ENCODE data around the gene SORCS3.
"Not testable (repeated sequence)": the region's sequence is repeated elsewhere in the genome, so short reads cannot be mapped to it uniquely, and the experiment has no call there.

The SORCS3 gene

DNA sequence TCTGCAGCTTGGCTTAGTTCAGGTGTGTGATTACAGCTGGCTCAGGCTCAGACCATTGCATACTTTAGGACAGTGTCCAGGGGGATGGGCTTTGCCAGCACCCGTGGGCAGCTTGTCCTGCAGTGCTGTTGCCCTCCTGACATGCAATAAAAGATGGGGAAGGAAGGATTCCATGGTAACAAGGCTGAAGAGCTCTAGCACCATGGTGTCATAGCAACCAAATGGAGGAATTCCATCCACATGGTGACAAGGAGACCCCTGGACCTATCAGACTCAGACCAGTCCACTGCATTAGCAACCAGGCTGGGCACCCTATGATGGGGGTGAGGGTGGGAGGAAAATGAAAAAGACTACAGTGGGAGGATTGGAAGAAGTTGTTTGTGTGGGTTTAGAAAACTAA, 49.9 kb downstream of the SORCS3 start:
- DNase-seq (ENCODE audit: low spot score), result no peak

GRCh38 chr10:104694074-104694473, 53.0 kb downstream of the SORCS3 start:
- no peak for DNase-seq (ENCODE audit: low spot score)

DNA sequence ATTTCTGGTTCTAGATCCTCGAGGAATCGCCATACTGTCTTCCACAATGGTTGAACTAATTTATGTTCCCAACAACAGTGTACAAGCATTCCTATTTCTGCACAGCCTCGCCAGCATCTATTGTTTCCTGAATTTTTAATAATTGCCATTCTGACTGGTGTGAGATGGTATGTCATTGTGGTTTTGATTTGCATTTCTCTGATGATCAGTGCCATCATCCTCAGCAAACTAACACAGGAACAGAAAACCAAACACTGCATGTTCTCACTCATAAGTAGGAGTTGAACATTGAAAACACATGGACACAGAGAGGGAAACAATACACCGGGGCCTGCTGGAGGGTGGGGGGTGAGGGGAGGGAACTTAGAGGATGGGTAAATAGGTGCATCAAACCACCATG, 62.2 kb downstream of the SORCS3 start:
- not testable (repeated sequence) for DNase-seq (ENCODE audit: low spot score)

- no peak for DNase-seq (ENCODE audit: low spot score)
These were observed 65.8 kb downstream of the SORCS3 start for GRCh38 chr10:104706886-104707285.

DNA sequence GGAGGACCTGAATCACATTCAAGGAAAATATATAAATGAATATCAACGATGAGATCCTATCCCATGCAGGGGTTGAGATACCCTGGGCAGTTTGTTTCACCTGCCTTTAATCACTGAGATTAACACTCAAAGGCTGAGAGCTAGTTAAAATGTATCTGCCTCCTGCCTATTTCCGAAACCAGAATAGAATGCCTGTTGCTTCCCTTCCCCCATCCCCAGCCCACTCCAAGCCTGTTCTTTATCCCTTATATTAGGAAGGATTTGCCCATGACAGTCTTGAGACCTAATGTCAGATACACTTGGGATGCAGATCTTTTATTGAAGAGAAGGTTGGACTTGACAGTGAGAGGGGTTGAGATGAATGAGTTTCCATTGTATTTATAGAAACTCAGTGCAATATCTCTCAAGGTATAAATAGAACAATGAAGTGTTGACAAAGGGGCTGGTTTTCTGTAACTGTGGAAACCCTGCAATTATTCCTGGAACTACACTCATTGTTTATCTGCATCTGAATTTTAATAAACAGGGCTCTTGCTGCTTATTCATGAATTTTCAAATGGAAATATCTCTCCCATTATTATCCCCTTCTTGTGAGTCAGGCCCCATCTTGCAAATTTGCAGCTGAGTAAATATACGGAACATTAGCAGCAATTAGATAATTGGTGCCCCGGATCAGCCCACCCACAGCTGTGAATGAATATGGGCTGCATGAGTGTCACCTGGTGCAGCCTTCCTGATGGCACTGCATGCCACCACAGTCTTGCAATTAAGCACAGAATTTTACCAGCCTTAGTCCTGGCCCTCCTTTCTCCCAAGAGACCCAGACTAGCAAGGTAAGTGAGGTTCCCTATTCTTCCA, 66.7 kb downstream of the SORCS3 start:
- DNase-seq (ENCODE audit: low spot score), result no peak

GRCh38 chr10:104711302-104711721, 70.2 kb downstream of the SORCS3 start:
- no peak for DNase-seq (ENCODE audit: low spot score)

GRCh38 chr10:104730593-104730992, 89.5 kb downstream of the SORCS3 start:
- DNase-seq (ENCODE audit: low spot score), result not testable (repeated sequence)

DNA sequence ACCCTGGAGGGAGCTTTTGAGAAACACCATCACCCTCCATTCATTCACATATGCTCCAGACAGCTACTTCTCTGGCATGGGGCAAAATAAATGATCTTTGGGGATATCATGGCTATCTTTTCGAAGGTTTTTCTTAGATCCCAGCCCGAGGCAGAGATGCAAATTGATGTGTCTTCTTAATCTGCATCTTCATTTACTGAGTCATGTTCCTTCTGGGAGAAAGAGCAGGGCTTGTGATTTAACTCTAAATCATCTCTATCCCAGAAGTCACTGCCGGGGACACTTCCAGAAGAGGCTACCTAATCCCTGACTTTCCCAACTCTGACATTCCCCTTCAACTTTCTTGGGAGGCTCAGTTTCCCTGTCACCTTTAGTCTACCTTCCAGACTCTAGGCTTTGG, 90.1 kb downstream of the SORCS3 start:
- no peak for DNase-seq (ENCODE audit: low spot score)

DNA sequence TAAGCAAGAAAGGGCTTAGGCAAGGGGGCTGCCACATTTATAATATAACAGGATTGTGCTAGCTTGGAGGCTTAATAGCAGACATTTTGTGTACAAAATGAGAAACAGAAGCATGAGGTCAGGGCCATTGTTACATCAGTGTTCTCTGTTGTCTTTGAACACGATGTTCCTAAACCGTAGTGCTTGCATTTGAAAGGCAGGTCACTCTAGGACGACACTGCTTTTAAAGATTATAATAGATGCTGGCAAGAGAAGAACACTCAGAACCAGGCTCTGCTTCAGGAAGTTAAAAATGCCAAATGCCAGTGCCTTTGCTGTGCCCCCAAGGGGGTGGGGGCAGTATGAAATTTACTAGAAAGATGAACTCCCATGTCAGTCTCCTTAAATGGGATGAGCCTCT, 91.1 kb downstream of the SORCS3 start:
- DNase-seq (ENCODE audit: low spot score), result no peak

DNA sequence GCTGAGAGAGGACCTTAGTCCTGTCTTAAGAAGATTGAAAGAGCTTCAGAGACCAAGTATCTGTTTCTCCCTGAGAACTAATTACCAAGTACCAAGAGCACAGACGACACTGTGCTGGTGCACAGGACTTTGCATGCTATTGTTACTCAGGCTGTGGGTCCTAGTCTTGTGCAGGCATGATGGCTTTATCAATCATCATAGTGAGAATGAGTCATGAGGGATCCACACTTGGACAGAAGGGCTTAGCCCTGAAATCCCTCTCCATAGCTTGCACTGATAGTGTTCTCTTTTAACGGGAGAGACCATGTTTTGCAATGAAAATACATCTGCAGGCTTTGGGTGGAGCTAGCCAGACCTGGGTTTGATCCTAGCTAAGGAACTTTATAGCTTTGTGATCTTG, 93.3 kb downstream of the SORCS3 start:
- no peak for DNase-seq (ENCODE audit: low spot score)

- DNase-seq (ENCODE audit: low spot score), result no peak
These were observed 94.1 kb downstream of the SORCS3 start for GRCh38 chr10:104735036-104735756.

GRCh38 chr10:104735757-104736391, 94.8 kb downstream of the SORCS3 start:
- no peak for DNase-seq (ENCODE audit: low spot score)

DNA sequence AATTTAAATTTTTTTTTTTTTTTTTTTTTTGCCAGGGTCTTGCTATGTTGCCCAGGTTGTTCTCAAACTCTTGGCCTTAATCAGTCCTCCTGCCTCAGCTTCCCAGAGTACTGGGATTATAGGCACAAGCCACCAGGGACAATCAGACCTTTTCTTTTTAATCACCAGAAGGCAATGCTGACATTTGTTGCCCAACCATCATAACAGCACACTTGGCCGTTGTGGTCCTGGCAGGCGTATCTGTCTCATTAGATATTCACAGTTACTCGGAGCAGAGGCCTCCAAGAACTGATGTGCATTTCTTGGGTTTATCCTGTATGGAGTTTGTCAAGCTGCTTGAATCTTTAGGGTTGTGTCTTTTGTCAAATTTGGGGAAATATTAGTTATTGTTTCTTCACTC, 100.0 kb downstream of the SORCS3 start:
- no peak for DNase-seq (ENCODE audit: low spot score)

DNA sequence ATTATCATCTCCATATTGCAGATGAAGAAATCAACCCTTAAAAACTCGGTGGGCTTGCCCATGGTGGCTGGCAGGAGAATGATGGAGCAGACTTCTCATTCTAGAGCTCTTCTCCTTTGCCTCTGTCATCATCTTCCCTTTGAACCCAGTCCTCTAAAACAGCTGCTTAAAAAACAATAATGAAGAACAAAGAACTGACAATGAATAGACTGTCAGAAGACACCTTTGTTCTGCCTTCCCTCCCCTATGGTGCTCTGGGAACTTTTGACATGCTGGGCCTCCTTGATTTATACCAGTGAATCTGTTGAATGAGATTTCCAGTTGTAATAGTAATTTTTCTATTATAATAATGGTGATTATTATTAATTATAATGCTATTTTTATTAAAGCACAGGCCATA, 103.0 kb downstream of the SORCS3 start:
- no peak for DNase-seq (ENCODE audit: low spot score)

- no peak for DNase-seq (ENCODE audit: low spot score)
These were observed 109.2 kb downstream of the SORCS3 start for GRCh38 chr10:104750291-104750690.

GRCh38 chr10:104762793-104763192, 121.7 kb downstream of the SORCS3 start:
- no peak for DNase-seq (ENCODE audit: low spot score)

GRCh38 chr10:104766341-104766740, 125.3 kb downstream of the SORCS3 start:
- no peak for DNase-seq (ENCODE audit: low spot score)

- no peak for DNase-seq (ENCODE audit: low spot score)
These were observed 126.2 kb downstream of the SORCS3 start for GRCh38 chr10:104767282-104767681.

GRCh38 chr10:104767745-104768144, 126.7 kb downstream of the SORCS3 start:
- no peak for DNase-seq (ENCODE audit: low spot score)

DNA sequence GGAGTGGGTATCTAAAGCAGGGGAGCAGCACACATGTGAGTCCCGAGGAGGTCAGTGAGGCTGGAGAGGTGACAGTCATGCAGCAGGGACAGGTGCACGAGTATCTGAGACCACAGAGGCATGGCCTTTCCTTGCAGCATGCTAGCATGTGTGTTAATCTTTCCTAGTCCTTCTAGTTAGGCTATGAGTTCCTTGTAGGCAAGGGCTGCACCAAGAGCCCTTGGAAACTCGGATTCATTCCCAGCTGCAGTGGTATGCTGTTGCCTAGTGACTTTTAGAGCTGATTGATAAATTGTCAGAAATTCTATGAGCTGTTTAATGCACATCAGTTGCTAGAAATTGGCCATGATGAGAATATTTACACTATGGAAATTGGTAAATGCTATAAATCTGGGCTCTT, 132.0 kb downstream of the SORCS3 start:
- DNase-seq (ENCODE audit: low spot score), result no peak

DNA sequence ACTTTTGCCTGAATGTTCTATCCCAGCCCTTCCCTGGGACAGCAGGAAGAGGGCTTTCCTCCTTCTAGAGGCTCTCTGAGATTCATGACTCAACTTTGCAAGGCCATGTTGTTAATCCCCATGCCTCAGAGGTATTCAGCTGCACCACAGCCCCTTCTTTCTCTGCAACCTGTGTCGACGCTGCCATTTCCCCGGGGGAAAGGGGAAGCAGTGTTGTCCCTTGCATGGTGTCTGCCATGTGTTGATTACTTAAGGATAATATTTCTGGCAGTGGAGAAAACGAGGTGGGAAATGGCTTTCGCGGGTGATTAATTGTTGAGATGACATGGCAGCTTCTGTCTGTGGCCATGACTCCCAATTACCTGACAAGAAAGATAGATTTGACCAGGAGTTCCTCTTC, 133.1 kb downstream of the SORCS3 start:
- DNase-seq (ENCODE audit: low spot score), result no peak

- DNase-seq (ENCODE audit: low spot score), result no peak
These were observed 136.2 kb downstream of the SORCS3 start for GRCh38 chr10:104777086-104777799.

Data from AG08396 (cell line).